ENCODE data around the gene TNFRSF14.

TNFRSF14 gene

DNA sequence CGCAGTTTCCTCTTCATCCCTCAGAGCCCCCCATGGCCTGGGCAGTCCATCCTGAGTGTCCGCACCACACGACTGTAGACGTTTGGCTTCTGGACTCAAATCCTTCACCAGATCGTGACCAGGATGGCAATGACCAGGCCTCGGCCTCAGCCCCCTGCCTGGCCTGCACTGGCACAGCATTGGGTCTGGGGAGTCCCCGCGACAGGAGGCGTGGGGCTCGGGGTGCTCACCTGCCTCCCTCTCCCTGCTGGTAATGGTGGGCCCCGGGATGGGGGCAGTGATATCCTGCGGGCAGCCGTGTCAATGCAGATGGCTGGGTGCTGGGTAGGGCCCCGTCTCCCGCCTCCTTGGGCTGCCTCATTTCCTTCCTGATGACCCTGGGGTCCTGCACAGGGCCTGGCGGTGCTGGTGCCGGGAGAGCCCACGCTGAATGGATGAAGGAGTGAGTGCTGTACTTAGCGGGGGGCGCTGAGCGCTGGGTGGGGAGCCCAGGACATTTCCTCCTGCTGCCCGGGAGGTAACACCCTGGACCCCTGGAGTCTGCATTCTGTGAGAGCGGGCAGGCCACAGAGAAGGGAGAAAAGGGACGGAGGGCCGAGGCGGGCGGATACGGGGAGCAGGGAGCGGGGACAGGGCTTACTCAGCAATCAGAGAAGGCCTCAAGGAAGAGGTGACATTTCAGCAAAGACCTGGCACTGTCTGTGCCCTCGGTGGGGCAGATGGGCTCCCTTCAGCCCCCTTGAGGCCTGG, 2.1 kb upstream of the TNFRSF14 start:
- Histone ChIP-seq H3K4ac (ENCODE audit: low read length) (no peak overlapping the region), H3K4me2 (ENCODE audit: insufficient read depth, low read length, poor library complexity, severe bottlenecking) (no peak overlapping the region), H2AK5ac (ENCODE audit: low read depth, low read length) (peak overlapping the region; percentile 100), H3K36me3 (replicated peaks in 1 of 2; ENCODE audit: control insufficient read depth in 2 of 2, insufficient read depth in 2 of 2, low read length in 2 of 2) (no peaks in the 10 kb centered on the region), H3K14ac (ENCODE audit: low read length) (no peak overlapping the region), H4K8ac (ENCODE audit: low read depth, low read length) (no peak overlapping the region), H2BK12ac (ENCODE audit: low read length) (peak overlapping the region; percentile 86), H2BK15ac (ENCODE audit: low read length) (peak overlapping the region; percentile 47), H3K23ac (ENCODE audit: low read depth, low read length, poor library complexity) (no peak overlapping the region), H2BK120ac (ENCODE audit: low read depth, low read length) (no peak overlapping the region), H3K4me1 (ENCODE audit: control insufficient read depth in 2 of 2, insufficient read depth in 1 of 2, low read depth in 1 of 2, low read length in 2 of 2) (peaks cover 10 to 19% of the 10 kb centered on the region in 2 donors), H4K91ac (ENCODE audit: low read depth, low read length, poor library complexity) (no peak overlapping the region), H3K4me3 (ENCODE audit: low read length in 2 of 2) (no peak overlapping the region), H2BK5ac (ENCODE audit: low read length) (peak overlapping the region; percentile 62), H3K18ac (ENCODE audit: low read length) (peak overlapping the region; percentile 35), H2AFZ (ENCODE audit: low read length) (no peak overlapping the region), H3K27me3 (ENCODE audit: control insufficient read depth in 3 of 3, insufficient read depth in 3 of 3, low read depth in 1 of 3, low read length in 3 of 3) (peaks cover 0 to 14% (median 0%) of the 10 kb centered on the region in 3 experiments), H3K9me3 (replicated peaks in 1 of 2; ENCODE audit: control insufficient read depth in 2 of 2, insufficient read depth in 1 of 2, low read depth in 1 of 2, low read length in 2 of 2) (no peaks in the 10 kb centered on the region), H3K9ac (ENCODE audit: low read depth, low read length, poor library complexity) (peak overlapping the region; percentile 15), H3K79me1 (ENCODE audit: low read depth, low read length) (peaks cover 2% of the 10 kb centered on the region), H3K27ac (replicated peaks; ENCODE audit: low read length) (no peak overlapping the region)
- WGBS, 2 donors (ENCODE audit: extremely low coverage in 2 of 2, insufficient read length in 2 of 2, insufficient replicate concordance in 1 of 2): no CpG with 5 or more reads among the region's 30 CpGs
- no peak for DNase-seq (ENCODE audit: low spot score)

DNA sequence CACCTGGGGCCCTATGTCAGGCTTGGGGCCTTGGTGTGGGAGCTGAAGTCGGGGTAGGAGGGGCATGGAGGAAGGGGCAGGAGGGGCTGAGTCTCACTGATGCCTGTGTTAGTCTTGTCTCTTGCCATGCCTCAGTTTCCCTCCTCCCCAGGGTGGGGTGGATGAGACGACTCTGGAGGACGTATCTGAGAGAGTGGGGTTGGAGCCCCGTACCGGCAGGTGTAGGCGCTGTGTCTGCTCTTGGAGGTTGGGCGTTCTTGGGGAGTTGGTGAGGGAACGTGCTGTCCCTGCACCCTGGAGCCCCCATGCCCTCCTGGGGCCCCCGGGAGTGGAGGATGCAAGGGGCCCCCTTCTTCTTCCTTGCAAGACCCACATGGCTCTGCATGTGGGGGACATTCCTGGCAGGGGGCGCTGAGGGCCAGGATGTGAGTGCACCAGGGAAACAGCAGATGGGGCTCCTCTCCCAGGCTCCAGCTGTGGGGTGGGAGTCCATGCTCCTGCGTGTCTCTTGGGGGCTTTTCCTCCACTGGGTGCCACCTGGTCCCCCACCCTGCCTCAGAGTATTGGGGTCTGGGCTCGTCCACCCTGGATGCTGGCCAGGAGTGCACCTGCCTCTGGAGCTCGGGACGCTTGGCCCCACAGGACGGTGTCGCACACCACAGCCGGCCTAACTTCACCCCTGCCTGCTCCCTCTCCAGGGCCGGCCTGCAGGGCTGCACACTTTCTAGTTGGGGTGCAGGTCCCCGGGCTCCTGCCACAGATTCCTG, 1.4 kb upstream of the TNFRSF14 start:
- peaks cover 7 to 15% of the 10 kb centered on the region in 2 donors for H3K4me1 ChIP-seq (ENCODE audit: control insufficient read depth in 2 of 2, insufficient read depth in 1 of 2, low read depth in 1 of 2, low read length in 2 of 2)
- peak overlapping the region; percentile 62 for H2BK5ac ChIP-seq (ENCODE audit: low read length)
- H2BK12ac ChIP-seq (ENCODE audit: low read length): peak overlapping the region; percentile 86
- WGBS, 2 donors (ENCODE audit: extremely low coverage in 2 of 2, insufficient read length in 2 of 2, insufficient replicate concordance in 1 of 2): no CpG with 5 or more reads among the region's 19 CpGs
- H3K4ac ChIP-seq (ENCODE audit: low read length): peak overlapping the region; percentile 76
- DNase-seq (ENCODE audit: low spot score): no peak
- H2AFZ ChIP-seq (ENCODE audit: low read length): no peak overlapping the region
- peak overlapping the region; percentile 15 for H3K9ac ChIP-seq (ENCODE audit: low read depth, low read length, poor library complexity)
- H2BK120ac ChIP-seq (ENCODE audit: low read depth, low read length): peak overlapping the region; percentile 91
- H4K91ac ChIP-seq (ENCODE audit: low read depth, low read length, poor library complexity): no peak overlapping the region
- H4K8ac ChIP-seq (ENCODE audit: low read depth, low read length): peak overlapping the region; percentile 82
- no peaks in the 10 kb centered on the region for H3K9me3 ChIP-seq (replicated peaks in 1 of 2; ENCODE audit: control insufficient read depth in 2 of 2, insufficient read depth in 1 of 2, low read depth in 1 of 2, low read length in 2 of 2)
- H3K27ac ChIP-seq (replicated peaks; ENCODE audit: low read length): no peak overlapping the region
- no peak overlapping the region for H3K4me2 ChIP-seq (ENCODE audit: insufficient read depth, low read length, poor library complexity, severe bottlenecking)
- peaks cover 2% of the 10 kb centered on the region for H3K79me1 ChIP-seq (ENCODE audit: low read depth, low read length)
- H2BK15ac ChIP-seq (ENCODE audit: low read length): peak overlapping the region; percentile 100
- H3K36me3 ChIP-seq (replicated peaks in 1 of 2; ENCODE audit: control insufficient read depth in 2 of 2, insufficient read depth in 2 of 2, low read length in 2 of 2): no peaks in the 10 kb centered on the region
- H3K27me3 ChIP-seq (ENCODE audit: control insufficient read depth in 3 of 3, insufficient read depth in 3 of 3, low read depth in 1 of 3, low read length in 3 of 3): peaks cover 0 to 15% (median 0%) of the 10 kb centered on the region in 3 experiments
- H2AK5ac ChIP-seq (ENCODE audit: low read depth, low read length): peak overlapping the region; percentile 100
- peak overlapping the region; percentile 98 for H3K18ac ChIP-seq (ENCODE audit: low read length)
- H3K14ac ChIP-seq (ENCODE audit: low read length): no peak overlapping the region
- H3K23ac ChIP-seq (ENCODE audit: low read depth, low read length, poor library complexity): peak overlapping the region; percentile 65
- no peak overlapping the region for H3K4me3 ChIP-seq (ENCODE audit: low read length in 2 of 2)

DNA sequence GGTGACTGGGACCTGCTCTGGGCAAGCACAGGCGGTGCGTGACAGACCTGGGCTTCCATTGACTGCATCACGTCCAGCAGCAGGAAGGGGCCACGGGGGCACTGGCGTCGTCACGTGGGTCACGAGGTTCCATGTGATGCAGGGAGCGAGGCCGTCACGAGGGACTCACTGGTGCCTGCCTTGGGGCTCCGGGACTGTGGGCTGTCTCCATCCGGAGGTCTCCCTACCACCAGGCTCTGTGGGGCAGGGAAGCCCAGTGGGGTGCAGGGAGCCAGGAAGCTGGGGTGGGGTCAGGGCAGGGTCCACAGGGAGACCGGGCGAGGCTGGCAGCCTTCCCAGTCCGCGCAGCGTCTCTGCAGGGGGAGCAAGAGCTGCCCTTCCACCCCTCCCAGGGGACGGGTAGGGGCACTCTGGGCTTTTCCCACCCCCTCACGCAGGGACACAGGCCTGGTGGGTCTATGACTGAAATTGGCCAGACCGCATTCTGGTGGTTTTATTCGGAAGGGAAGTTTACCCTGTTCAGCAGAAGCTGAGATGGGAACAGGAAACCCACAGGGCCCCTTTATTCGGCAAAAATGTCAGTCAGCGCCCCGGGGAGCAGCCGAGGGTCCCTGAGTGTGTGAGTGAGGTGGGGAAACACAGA, 416 bp upstream of the TNFRSF14 start:
- peaks cover 0 to 15% (median 0%) of the 10 kb centered on the region in 3 experiments for H3K27me3 ChIP-seq (ENCODE audit: control insufficient read depth in 3 of 3, insufficient read depth in 3 of 3, low read depth in 1 of 3, low read length in 3 of 3)
- peak overlapping the region; percentile 96 for H3K23ac ChIP-seq (ENCODE audit: low read depth, low read length, poor library complexity)
- no peak overlapping the region for H3K4me2 ChIP-seq (ENCODE audit: insufficient read depth, low read length, poor library complexity, severe bottlenecking)
- H2BK5ac ChIP-seq (ENCODE audit: low read length): peak overlapping the region; percentile 62
- peak overlapping the region; percentile 3 for H4K8ac ChIP-seq (ENCODE audit: low read depth, low read length)
- no peak overlapping the region for H3K27ac ChIP-seq (replicated peaks; ENCODE audit: low read length)
- H3K9ac ChIP-seq (ENCODE audit: low read depth, low read length, poor library complexity): peak overlapping the region; percentile 4
- H2AFZ ChIP-seq (ENCODE audit: low read length): peak overlapping the region; percentile 85
- no peak overlapping the region for H3K4me3 ChIP-seq (ENCODE audit: low read length in 2 of 2)
- H2BK15ac ChIP-seq (ENCODE audit: low read length): peak overlapping the region; percentile 100
- DNase-seq (ENCODE audit: low spot score): no peak
- H2BK12ac ChIP-seq (ENCODE audit: low read length): peak overlapping the region; percentile 58
- no peaks in the 10 kb centered on the region for H3K9me3 ChIP-seq (replicated peaks in 1 of 2; ENCODE audit: control insufficient read depth in 2 of 2, insufficient read depth in 1 of 2, low read depth in 1 of 2, low read length in 2 of 2)
- H3K79me1 ChIP-seq (ENCODE audit: low read depth, low read length): peaks cover 2% of the 10 kb centered on the region
- peak overlapping the region; percentile 85 for H4K91ac ChIP-seq (ENCODE audit: low read depth, low read length, poor library complexity)
- no peak overlapping the region for H3K4ac ChIP-seq (ENCODE audit: low read length)
- peak overlapping the region; percentile 98 for H3K18ac ChIP-seq (ENCODE audit: low read length)
- H3K4me1 ChIP-seq (ENCODE audit: control insufficient read depth in 2 of 2, insufficient read depth in 1 of 2, low read depth in 1 of 2, low read length in 2 of 2): peaks cover 7 to 15% of the 10 kb centered on the region in 2 donors
- peak overlapping the region; percentile 91 for H2BK120ac ChIP-seq (ENCODE audit: low read depth, low read length)
- WGBS, 2 donors (ENCODE audit: extremely low coverage in 2 of 2, insufficient read length in 2 of 2, insufficient replicate concordance in 1 of 2): no CpG with 5 or more reads among the region's 26 CpGs
- H3K14ac ChIP-seq (ENCODE audit: low read length): no peak overlapping the region
- no peaks in the 10 kb centered on the region for H3K36me3 ChIP-seq (replicated peaks in 1 of 2; ENCODE audit: control insufficient read depth in 2 of 2, insufficient read depth in 2 of 2, low read length in 2 of 2)
- H2AK5ac ChIP-seq (ENCODE audit: low read depth, low read length): peak overlapping the region; percentile 100

Data from neuronal stem cell (in vitro differentiated cells).